ENCODE data around the gene SPAM1.

SPAM1 gene

DNA sequence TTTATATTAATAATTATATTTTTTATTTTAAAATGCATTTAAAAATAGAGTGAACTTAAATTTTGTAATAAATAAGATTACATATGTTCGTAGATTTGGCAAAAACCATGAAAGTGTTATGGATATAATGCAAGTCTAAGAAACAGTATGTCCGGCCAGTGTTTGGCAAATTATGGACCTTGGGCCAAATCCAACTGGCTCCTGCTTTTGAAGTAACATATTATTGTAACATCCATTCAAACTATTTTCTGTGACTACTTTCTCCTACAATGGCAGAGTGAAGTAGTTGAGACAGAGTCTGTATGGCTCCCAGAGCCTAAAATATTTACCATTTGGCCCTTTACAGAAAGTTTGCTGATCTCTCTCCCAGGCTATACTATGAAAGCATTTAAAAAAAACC lies 69.0 kb downstream of the SPAM1 start:
- TF ChIP-seq, protein P1, sequence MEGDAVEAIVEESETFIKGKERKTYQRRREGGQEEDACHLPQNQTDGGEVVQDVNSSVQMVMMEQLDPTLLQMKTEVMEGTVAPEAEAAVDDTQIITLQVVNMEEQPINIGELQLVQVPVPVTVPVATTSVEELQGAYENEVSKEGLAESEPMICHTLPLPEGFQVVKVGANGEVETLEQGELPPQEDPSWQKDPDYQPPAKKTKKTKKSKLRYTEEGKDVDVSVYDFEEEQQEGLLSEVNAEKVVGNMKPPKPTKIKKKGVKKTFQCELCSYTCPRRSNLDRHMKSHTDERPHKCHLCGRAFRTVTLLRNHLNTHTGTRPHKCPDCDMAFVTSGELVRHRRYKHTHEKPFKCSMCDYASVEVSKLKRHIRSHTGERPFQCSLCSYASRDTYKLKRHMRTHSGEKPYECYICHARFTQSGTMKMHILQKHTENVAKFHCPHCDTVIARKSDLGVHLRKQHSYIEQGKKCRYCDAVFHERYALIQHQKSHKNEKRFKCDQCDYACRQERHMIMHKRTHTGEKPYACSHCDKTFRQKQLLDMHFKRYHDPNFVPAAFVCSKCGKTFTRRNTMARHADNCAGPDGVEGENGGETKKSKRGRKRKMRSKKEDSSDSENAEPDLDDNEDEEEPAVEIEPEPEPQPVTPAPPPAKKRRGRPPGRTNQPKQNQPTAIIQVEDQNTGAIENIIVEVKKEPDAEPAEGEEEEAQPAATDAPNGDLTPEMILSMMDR (IDR thresholded peaks at IDR 0.05; ENCODE audit: low read depth, low read length, poor library complexity, severe bottlenecking) = no peak
- no peak for TF ChIP-seq EZH2phosphoT487 (IDR thresholded peaks at IDR 0.05; ENCODE audit: borderline replicate concordance, low read length)
- Histone ChIP-seq H4K20me1 (ENCODE audit: control insufficient read depth, insufficient read depth, low read depth, low read length) (no peaks in the 10 kb centered on the region), H3K4me3 (ENCODE audit: low read length) (no peak overlapping the region), H3K27ac (ENCODE audit: low read depth, low read length) (no peak overlapping the region), H3K4me1 (ENCODE audit: control insufficient read depth, low read length) (no peaks in the 10 kb centered on the region), H3K9me2 (replicated peaks; ENCODE audit: control insufficient read depth, low read length) (no peaks in the 10 kb centered on the region; the same call in 1 of the 2 replicates), H3K9me3 (ENCODE audit: control insufficient read depth, insufficient read depth, low read length) (no peaks in the 10 kb centered on the region), H3K36me3 (ENCODE audit: control insufficient read depth, low read length) (no peaks in the 10 kb centered on the region), H3F3A (ENCODE audit: control insufficient read depth, insufficient read depth) (no peaks in the 10 kb centered on the region), H3K27me3 (ENCODE audit: control insufficient read depth, low read length) (no peaks in the 10 kb centered on the region), H3K4me2 (ENCODE audit: low read length) (no peak overlapping the region), H3K79me2 (ENCODE audit: control insufficient read depth, low read length) (no peaks in the 10 kb centered on the region)

DNA sequence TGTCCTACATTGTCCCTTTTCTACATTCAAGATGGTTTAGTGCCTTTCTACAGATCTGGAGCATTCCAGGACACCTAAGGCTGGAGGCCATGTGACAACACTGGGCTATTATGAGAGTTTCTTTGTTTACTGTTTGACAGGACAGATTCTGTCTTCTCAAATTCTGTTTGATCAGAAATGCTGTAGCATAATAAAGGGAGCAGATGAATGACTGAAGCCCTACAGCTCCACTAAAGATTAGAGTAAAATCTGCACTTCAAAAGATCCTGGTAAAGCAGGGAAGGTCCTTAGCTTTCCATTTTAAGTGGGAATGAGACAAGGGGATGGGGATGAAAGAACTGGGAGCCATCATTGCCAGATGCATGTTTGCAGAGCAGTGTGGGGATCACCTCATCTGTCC lies 69.4 kb downstream of the SPAM1 start:
- Histone ChIP-seq H3K9me3 (ENCODE audit: control insufficient read depth, insufficient read depth, low read length) (no peaks in the 10 kb centered on the region), H3K9me2 (replicated peaks; ENCODE audit: control insufficient read depth, low read length) (no peaks in the 10 kb centered on the region; the same call in 1 of the 2 replicates), H3K4me1 (ENCODE audit: control insufficient read depth, low read length) (no peaks in the 10 kb centered on the region), H3K27me3 (ENCODE audit: control insufficient read depth, low read length) (no peaks in the 10 kb centered on the region), H4K20me1 (ENCODE audit: control insufficient read depth, insufficient read depth, low read depth, low read length) (no peaks in the 10 kb centered on the region), H3K36me3 (ENCODE audit: control insufficient read depth, low read length) (no peaks in the 10 kb centered on the region), H3K4me2 (ENCODE audit: low read length) (no peak overlapping the region), H3K79me2 (ENCODE audit: control insufficient read depth, low read length) (no peaks in the 10 kb centered on the region), H3K4me3 (ENCODE audit: low read length) (no peak overlapping the region), H3F3A (ENCODE audit: control insufficient read depth, insufficient read depth) (no peaks in the 10 kb centered on the region), H3K27ac (ENCODE audit: low read depth, low read length) (no peak overlapping the region)
- TF ChIP-seq EZH2phosphoT487 (IDR thresholded peaks at IDR 0.05; ENCODE audit: borderline replicate concordance, low read length) = no peak
- TF ChIP-seq, protein P1 (IDR thresholded peaks at IDR 0.05; ENCODE audit: low read depth, low read length, poor library complexity, severe bottlenecking) = no peak

DNA sequence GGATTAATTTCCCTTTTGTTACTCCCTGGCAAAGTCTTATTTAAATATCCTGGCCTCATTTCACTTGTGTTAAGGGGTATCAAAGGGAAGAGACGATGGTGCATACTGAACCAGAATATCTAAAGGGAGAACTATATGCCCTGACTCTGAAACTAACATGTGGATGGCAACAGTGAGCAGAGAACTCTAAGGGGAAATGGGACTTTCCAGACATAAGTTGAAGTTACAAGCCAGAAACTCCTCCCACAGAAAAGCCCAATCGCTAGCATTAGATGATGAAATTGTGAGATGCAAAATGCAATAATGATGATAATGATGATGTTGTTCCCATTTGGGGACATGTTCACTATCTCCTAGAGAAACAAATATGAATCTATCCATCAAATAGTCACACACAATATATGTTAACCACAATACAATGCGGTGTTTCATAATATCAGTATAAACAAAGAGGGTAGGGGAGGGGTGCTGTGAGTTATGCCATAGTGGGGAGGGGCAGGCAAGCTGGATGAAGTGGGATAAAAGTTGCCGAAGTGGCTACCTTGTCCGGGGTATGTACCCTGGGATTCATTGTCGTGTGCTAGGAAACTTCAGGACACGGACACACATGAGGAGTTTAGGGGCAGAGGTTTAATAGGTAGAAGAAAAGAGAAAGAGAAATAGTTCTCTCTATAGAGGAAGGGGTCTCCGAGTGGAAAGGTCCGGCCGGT lies 70.7 kb downstream of the SPAM1 start:
- H3K4me1 ChIP-seq (ENCODE audit: control insufficient read depth, low read length) = no peaks in the 10 kb centered on the region
- TF ChIP-seq, protein P1 (IDR thresholded peaks at IDR 0.05; ENCODE audit: low read depth, low read length, poor library complexity, severe bottlenecking) = no peak
- no peak for TF ChIP-seq EZH2phosphoT487 (IDR thresholded peaks at IDR 0.05; ENCODE audit: borderline replicate concordance, low read length)
- no peaks in the 10 kb centered on the region for H4K20me1 ChIP-seq (ENCODE audit: control insufficient read depth, insufficient read depth, low read depth, low read length)
- no peaks in the 10 kb centered on the region for H3K27me3 ChIP-seq (ENCODE audit: control insufficient read depth, low read length)
- H3F3A ChIP-seq (ENCODE audit: control insufficient read depth, insufficient read depth) = no peaks in the 10 kb centered on the region
- no peak overlapping the region for H3K4me2 ChIP-seq (ENCODE audit: low read length)
- no peak overlapping the region for H3K4me3 ChIP-seq (ENCODE audit: low read length)
- H3K9me3 ChIP-seq (ENCODE audit: control insufficient read depth, insufficient read depth, low read length) = no peaks in the 10 kb centered on the region
- no peaks in the 10 kb centered on the region for H3K36me3 ChIP-seq (ENCODE audit: control insufficient read depth, low read length)
- H3K9me2 ChIP-seq (replicated peaks; ENCODE audit: control insufficient read depth, low read length) = no peaks in the 10 kb centered on the region; the same call in 1 of the 2 replicates
- H3K27ac ChIP-seq (ENCODE audit: low read depth, low read length) = no peak overlapping the region
- H3K79me2 ChIP-seq (ENCODE audit: control insufficient read depth, low read length) = no peaks in the 10 kb centered on the region
